Hepatocyte (in vitro differentiated cells): ENCODE data around the gene KIF22.

Source experiments
- EZH2 ChIP-seq: fragments of 200-600 bp; sonication (generic); IDR thresholded peaks from 2 replicates; pipeline ENCODE4 v1.6.1; 2016; ENCODE audit warnings: antibody characterized with exemption, mild to moderate bottlenecking, borderline replicate concordance
- EZH2phosphoT487 ChIP-seq: fragments of 200-600 bp; sonication (generic); IDR thresholded peaks from one replicate; pipeline ENCODE4 v1.6.1; 2018; ENCODE audit warnings: antibody characterized with exemption, mild to moderate bottlenecking, low read depth, moderate library complexity; ENCODE audit not compliant: unreplicated experiment, severe bottlenecking
- TF ChIP-seq, protein P1 (sequence below): fragments of 200-600 bp; sonication (generic); IDR thresholded peaks from 2 replicates; pipeline ENCODE4 v1.5.1; 2016; ENCODE audit warnings: antibody characterized with exemption, mild to moderate bottlenecking; ENCODE audit not compliant: poor library complexity

DNA sequence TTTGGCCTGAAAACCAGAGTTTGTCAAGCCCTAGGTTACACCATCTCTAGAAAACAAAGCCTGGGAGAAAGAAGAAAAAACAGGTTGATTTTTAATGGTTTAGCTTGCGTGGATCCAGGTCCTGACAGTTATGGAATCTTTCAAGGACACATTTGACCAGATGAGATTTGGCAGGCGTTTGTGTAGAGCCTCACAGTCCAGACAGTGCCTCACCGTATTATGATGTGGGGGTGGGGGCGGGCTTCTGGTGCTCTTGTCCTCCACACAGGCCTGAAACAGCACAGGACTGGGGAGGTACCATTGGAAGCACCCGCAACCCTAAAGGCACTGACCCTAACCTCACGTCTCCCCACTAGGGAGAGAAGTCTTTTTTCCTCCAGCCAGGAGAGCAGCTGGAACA lies 49.3 kb downstream of the KIF22 start:
- TF ChIP-seq, protein P1, sequence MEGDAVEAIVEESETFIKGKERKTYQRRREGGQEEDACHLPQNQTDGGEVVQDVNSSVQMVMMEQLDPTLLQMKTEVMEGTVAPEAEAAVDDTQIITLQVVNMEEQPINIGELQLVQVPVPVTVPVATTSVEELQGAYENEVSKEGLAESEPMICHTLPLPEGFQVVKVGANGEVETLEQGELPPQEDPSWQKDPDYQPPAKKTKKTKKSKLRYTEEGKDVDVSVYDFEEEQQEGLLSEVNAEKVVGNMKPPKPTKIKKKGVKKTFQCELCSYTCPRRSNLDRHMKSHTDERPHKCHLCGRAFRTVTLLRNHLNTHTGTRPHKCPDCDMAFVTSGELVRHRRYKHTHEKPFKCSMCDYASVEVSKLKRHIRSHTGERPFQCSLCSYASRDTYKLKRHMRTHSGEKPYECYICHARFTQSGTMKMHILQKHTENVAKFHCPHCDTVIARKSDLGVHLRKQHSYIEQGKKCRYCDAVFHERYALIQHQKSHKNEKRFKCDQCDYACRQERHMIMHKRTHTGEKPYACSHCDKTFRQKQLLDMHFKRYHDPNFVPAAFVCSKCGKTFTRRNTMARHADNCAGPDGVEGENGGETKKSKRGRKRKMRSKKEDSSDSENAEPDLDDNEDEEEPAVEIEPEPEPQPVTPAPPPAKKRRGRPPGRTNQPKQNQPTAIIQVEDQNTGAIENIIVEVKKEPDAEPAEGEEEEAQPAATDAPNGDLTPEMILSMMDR = no peak
- TF ChIP-seq EZH2 (no peak), EZH2phosphoT487 (no peak)
